ENCODE data around the gene PAGR1. TPM values are rescaled to one million over a fixed set of nuclear protein-coding genes. Genes with fewer than 3 reads are reported as not detected.

Gene PAGR1
- total RNA-seq, 1 experiment from 2014 or later: 32.0 TPM

- Mint-ChIP-seq H3K9me3 (ENCODE audit: low read depth, unreplicated experiment) (no peaks in the 10 kb centered on the region), H3K4me1 (ENCODE audit: low read depth, unreplicated experiment) (peaks cover 20% of the 10 kb centered on the region), H3K4me3 (ENCODE audit: low read depth, unreplicated experiment) (no peak overlapping the region), H3K36me3 (ENCODE audit: insufficient read depth, unreplicated experiment) (peaks cover 73% of the 10 kb centered on the region), H3K27ac (ENCODE audit: unreplicated experiment) (no peak overlapping the region), H3K27me3 (ENCODE audit: unreplicated experiment) (no peaks in the 10 kb centered on the region)
- TF ChIP-seq, protein P1, sequence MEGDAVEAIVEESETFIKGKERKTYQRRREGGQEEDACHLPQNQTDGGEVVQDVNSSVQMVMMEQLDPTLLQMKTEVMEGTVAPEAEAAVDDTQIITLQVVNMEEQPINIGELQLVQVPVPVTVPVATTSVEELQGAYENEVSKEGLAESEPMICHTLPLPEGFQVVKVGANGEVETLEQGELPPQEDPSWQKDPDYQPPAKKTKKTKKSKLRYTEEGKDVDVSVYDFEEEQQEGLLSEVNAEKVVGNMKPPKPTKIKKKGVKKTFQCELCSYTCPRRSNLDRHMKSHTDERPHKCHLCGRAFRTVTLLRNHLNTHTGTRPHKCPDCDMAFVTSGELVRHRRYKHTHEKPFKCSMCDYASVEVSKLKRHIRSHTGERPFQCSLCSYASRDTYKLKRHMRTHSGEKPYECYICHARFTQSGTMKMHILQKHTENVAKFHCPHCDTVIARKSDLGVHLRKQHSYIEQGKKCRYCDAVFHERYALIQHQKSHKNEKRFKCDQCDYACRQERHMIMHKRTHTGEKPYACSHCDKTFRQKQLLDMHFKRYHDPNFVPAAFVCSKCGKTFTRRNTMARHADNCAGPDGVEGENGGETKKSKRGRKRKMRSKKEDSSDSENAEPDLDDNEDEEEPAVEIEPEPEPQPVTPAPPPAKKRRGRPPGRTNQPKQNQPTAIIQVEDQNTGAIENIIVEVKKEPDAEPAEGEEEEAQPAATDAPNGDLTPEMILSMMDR (IDR thresholded peaks at IDR 0.05; ENCODE audit: unreplicated experiment): no peak
- no TSS peak for BruUV-seq (replicated peaks)
- CTCF ChIA-PET: interaction anchor here (0.7 kb wide), 1 partner anchor 16 kb away, joined by 4 read pairs; no protein-coding TSS in a partner anchor
- intact Hi-C loops (cut with micrococcal nuclease; ENCODE audit: unreplicated experiment): no loop called here
- DNase-seq: no peak
These were observed 13.5 kb upstream of the PAGR1 start for GRCh38 chr16:29802416-29802935.

DNA sequence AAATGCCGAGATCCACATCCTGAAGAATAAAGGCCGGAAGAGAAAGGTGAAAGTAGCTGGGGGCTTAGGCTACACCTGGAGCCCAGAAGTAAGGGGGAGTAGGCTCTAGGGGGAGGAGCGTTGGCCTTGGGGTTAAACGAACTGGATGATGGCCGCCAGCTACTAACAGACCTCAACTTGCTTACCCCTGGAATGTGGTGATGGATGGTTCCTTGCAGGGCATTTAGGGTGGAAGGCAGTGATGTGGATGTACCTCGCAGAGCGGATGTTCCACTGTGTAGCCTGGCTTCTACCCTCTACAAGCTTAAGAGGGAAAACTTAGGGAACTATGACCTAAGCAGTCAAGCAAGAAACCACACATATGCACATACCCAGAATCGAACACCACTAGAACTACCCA, 11.9 kb upstream of the PAGR1 start:
- CTCF ChIA-PET: interaction anchor here (0.8 to 1.4 kb wide), 7 partner anchors 13 to 228 kb away, joined by 3 to 6 read pairs (median 3); partner anchors contain the start of genes KIF22 and MVP
- no TSS peak for BruUV-seq (replicated peaks)
- H3K9me3 Mint-ChIP-seq (ENCODE audit: low read depth, unreplicated experiment): no peaks in the 10 kb centered on the region
- peak overlapping the region; percentile 89 for H3K4me3 Mint-ChIP-seq (ENCODE audit: low read depth, unreplicated experiment)
- DNase-seq: no peak
- intact Hi-C loops (cut with micrococcal nuclease; ENCODE audit: unreplicated experiment): no loop called here
- H3K27ac Mint-ChIP-seq (ENCODE audit: unreplicated experiment): peak overlapping the region; percentile 96
- H3K4me1 Mint-ChIP-seq (ENCODE audit: low read depth, unreplicated experiment): peaks cover 33% of the 10 kb centered on the region
- H3K36me3 Mint-ChIP-seq (ENCODE audit: insufficient read depth, unreplicated experiment): peaks cover 74% of the 10 kb centered on the region
- H3K27me3 Mint-ChIP-seq (ENCODE audit: unreplicated experiment): no peaks in the 10 kb centered on the region
- TF ChIP-seq, protein P1 (IDR thresholded peaks at IDR 0.05; ENCODE audit: unreplicated experiment): no peak

DNA sequence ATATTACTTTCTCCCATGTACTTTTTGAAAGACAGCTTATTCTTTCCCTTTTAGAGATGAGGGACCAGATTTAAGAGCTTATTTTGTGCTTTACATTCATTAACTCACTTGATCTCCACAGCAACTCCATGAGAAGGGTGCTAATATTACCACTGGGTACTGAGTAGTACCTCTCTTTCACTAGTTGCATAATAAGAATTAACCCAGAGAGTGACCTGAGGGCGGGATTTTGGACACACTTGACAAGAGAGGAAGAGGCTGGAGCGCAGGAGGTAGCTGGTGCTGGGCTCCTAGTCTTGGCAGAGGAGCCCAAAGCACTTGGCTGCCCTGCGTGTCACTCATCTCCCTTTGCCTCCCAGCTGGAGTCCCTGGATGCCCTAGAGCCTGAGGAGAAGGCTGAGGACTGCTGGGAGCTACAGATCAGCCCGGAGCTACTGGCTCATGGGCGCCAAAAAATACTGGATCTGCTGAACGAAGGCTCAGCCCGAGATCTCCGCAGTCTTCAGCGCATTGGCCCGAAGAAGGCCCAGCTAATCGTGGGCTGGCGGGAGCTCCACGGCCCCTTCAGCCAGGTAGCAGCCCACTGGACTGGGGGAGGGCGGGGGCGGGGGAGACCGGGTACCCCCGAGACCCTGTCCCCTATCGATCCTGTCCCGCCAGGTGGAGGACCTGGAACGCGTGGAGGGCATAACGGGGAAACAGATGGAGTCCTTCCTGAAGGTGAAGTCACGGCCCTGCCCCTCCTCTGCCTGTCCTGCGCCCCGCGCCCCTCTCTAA, 11.3 kb upstream of the PAGR1 start:
- CTCF ChIA-PET: interaction anchor here (0.8 to 1.4 kb wide), 7 partner anchors 12 to 228 kb away, joined by 3 to 6 read pairs (median 3); partner anchors contain the start of genes KIF22 and MVP
- intact Hi-C loops (cut with micrococcal nuclease; ENCODE audit: unreplicated experiment): no loop called here
- peaks cover 74% of the 10 kb centered on the region for H3K36me3 Mint-ChIP-seq (ENCODE audit: insufficient read depth, unreplicated experiment)

DNA sequence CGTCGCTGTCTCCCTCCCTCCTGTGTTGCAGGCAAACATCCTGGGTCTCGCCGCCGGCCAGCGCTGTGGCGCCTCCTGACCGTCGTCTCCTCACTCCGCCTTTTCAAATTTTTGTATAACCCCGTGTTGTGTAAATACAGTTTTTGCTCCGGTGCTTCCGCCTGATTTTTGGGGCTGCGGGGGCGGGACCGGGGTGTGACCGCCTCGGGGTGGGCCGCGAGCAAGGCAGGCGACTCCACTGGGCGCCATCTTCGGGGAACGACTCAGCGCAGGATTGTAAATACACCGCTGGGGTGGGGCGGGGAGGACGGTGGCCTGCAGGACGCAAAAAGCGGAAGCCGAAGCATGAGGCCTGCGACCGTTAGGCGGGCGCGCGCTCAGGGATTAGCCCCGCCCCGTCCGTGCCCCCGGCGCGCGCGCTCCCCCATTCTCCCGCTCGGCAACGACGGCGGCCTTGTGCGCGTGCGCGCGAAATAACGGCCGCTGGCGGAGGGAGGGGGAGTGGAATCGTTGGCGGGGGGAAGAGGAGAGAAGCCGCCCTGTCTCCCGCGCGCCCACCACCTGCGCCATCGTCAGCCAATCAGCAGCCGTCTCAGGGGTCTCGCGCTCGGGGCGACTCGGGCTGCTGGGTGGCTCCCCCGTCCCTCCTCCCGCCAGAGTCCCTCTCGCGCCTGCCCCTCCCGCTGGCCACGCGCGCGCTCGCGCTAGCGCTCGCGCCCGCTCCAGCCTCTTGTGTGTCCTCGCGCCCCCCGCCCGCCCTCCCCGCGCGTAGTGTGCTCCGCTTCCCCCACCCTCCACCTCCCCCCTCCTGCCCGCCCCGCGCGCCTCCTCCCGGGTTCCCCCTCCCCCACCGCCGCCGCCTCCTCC, 10.5 kb upstream of the PAGR1 start:
- CTCF ChIA-PET: interaction anchor here (0.5 to 1.3 kb wide), 3 partner anchors 12 to 129 kb away, joined by 3 to 4 read pairs (median 3); no protein-coding TSS in a partner anchor
- Mint-ChIP-seq H3K36me3 (ENCODE audit: insufficient read depth, unreplicated experiment) (peaks cover 76% of the 10 kb centered on the region), H3K4me3 (ENCODE audit: low read depth, unreplicated experiment) (peak overlapping the region; percentile 89), H3K9me3 (ENCODE audit: low read depth, unreplicated experiment) (no peaks in the 10 kb centered on the region), H3K4me1 (ENCODE audit: low read depth, unreplicated experiment) (peaks cover 34% of the 10 kb centered on the region), H3K27me3 (ENCODE audit: unreplicated experiment) (no peaks in the 10 kb centered on the region), H3K27ac (ENCODE audit: unreplicated experiment) (peak overlapping the region; percentile 96)
- TF ChIP-seq, protein P1 (IDR thresholded peaks at IDR 0.05; ENCODE audit: unreplicated experiment): peak; percentile 25
- BruUV-seq (replicated peaks): no TSS peak
- peak; percentile 99 for DNase-seq
- intact Hi-C loops (cut with micrococcal nuclease; ENCODE audit: unreplicated experiment): no loop called here

More for the DNA sequence above, 11.3 kb upstream of the PAGR1 start:
- no peak for DNase-seq
- peak overlapping the region; percentile 89 for H3K4me3 Mint-ChIP-seq (ENCODE audit: low read depth, unreplicated experiment)
- H3K27ac Mint-ChIP-seq (ENCODE audit: unreplicated experiment): peak overlapping the region; percentile 96
- BruUV-seq (replicated peaks): TSS peak; percentile 50
- H3K4me1 Mint-ChIP-seq (ENCODE audit: low read depth, unreplicated experiment): peaks cover 34% of the 10 kb centered on the region
- H3K27me3 Mint-ChIP-seq (ENCODE audit: unreplicated experiment): no peaks in the 10 kb centered on the region
- TF ChIP-seq, protein P1 (IDR thresholded peaks at IDR 0.05; ENCODE audit: unreplicated experiment): no peak
- H3K9me3 Mint-ChIP-seq (ENCODE audit: low read depth, unreplicated experiment): no peaks in the 10 kb centered on the region
